HG02885 (cell line): ENCODE data around the gene FAM76A.
A peak's percentile ranks its signal among the peaks of the same experiment; 100 is the strongest.

Experiments used
- ATAC-seq: cut with Tn5 transposase; IDR thresholded peaks from one replicate; pipeline ENCODE4 v1.9.1; 2021; ENCODE audit warnings: mild to moderate bottlenecking; ENCODE audit not compliant: unreplicated experiment, poor library complexity

FAM76A gene

DNA sequence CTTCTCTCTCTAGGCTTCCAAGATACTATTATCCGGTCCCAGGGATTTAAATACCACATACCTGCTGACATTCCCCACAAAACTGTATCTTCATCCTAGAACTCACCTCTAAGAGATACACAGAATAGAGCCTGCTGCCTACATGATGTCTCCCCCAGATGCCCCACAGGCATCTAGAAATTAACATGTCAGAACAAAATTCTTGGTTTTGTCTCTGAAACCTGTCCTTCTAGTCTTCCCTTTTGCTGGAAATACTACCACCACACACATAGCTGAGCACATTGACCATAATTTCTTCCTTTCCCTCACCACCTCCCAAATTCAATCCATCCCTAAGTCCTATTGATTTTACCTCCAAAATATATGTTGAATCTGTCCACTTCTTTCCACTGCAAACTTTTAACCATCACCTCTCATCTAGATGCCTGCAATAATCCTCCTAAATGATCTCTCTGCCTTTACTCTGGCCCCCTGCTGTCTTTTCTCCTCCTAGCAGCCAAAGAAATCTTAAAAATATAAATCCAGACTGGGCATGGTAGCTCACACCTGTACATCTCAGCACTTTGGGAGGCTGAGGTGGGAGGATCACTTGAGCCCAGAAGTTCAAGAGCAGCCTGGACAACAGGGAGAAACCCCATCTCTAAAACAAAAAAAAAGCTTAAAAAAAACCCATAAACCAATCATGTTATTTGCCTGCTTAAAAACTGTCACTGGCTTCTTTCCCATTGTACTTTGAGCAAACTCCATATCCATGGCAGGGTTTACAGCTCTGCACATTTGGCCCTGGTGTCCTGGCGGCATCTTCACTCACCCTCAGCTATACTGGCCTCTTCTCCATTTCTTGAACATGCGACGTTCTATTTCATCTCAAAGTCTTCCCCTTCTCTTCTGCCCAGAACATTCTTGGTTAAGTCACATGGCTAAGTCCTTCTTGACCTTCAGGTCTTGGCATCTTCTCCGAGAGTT is 6.2 kb upstream of the FAM76A start:
- ATAC-seq, result no peak

DNA sequence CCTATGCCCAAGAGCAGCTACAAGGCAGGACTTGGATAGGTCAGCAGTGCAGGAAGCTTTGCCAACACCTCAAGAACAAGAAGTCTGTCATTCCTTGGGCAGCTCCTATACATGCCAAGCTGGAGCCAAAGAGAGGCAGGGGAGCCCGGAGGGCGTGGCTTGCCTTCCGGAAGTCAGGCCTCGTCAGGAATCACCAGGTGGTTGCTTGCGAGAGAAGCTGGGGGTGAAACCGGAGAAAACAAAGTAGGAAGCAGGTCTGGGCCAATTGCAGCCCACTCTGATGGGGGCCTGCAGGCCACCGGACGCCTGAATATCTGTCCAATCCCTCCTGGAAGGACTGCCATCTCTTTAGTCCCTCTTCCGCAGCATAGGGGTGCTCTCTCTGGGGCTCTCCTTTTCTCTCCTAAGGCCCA is 794 bp upstream of the FAM76A start:
- no peak for ATAC-seq

DNA sequence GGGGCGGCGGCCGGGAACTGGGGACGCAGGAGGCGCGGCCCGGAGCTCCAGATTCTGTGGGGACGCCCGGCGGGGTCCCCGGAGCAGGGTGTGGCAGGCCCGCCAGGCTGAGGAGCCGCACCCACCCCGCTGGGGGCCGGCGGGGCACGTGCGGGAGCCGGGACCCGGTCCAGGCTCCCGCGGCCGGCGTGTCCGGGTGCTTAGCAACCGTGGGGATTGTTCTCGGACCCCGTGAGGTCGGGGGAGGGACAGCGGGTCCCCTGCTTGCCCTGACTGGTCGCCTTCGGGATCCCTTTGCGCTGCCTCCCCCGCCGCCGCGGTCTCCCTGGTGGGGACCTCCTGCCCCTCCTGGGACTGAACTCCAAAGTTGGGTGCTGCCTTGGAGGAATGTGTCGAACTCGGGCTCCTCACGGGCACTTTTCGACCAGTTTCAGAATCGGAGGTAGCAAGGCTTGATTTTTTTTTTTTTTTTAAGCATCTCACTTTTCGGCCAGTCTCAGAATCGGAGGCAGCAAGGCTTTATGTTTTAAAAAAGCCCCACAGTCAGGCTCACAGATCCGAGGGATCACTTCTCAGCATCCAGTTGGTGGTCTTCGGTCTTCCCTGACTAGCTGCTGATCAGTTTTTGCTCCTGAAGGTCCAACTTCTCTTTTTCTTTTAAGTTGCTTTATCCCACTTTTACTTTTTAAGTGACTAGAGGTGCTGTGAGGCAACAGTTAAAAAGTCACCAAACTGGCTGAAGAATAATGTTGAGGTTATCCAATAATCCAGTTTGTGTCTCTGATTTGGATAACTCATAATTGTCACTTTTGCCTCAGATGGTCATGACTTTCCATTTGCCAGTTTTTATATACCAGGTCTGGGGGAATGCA is 648 bp downstream of the FAM76A start:
- peak; percentile 32 for ATAC-seq

DNA sequence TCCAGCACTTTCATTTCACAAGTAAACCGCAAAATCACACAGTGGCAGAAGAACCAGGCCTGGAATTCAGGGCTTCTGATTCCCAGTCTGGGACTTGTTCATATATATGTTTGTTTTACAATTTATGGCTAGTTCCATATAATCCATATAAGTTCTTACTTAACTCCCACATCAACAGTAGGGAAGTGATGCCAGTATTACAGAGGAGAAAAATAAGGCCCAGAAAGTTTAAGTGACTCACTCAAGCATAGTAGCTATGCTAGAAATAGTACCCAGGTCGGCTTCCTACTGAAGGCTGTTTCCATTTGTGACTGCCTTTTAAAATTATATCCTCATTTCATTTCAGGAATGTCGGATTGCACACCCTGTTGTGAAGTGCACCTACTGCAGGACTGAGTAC is 1.4 kb downstream of the FAM76A start:
- no peak for ATAC-seq

DNA sequence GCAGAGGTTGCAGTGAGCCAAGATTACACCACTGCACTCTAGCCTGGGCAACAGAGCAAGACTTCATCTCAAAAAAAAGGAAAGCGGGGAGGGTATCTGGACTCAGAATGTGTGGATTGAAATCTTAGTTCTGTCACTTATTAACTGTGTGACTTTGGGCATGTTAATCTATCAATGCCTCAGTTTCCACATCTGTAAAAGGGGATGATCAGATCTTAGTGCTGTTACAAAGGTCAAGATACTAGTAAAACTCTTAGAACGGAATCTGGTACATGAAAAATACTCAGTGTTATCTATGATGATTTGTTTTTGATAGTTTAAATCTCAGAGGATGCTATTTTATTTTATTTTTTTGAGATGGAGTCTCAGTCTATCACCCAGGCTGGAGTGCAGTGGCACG is 10.5 kb downstream of the FAM76A start:
- no peak for ATAC-seq

DNA sequence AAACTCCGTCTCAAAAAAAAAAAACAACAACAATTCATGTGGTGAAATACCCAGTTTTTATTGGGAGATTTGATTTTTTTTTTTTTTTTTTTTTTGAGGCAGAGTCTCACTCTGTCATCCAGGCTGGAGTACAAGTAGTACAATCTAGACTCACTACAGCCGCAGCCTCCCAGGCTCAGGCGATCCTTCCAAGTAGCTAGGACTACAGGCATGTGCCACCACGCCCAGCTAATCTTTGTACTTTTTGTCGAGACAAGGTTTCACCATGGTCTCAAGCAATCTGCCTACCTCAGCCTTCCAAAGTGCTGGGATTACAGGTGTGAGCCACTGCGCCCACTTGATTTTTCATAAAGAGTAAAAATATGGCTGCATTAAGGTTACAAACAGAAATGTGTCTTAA is 15.4 kb downstream of the FAM76A start:
- ATAC-seq, result no peak

DNA sequence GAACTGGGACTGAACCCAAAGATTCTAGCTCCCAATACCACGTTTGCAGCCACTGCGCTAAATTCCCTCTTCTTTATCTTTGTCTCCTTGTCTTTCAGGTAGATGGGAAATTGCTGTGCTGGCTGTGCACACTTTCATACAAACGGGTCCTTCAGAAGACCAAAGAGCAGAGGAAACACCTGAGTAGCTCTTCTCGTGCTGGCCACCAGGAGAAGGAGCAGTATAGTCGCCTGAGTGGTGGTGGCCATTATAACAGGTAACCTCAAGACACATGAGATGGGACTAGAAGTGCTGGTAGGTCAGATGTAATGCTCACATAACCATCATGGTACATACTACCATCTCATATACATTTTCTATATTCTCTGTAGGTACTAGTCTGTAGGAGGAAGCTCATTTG is 18.8 kb downstream of the FAM76A start:
- no peak for ATAC-seq

DNA sequence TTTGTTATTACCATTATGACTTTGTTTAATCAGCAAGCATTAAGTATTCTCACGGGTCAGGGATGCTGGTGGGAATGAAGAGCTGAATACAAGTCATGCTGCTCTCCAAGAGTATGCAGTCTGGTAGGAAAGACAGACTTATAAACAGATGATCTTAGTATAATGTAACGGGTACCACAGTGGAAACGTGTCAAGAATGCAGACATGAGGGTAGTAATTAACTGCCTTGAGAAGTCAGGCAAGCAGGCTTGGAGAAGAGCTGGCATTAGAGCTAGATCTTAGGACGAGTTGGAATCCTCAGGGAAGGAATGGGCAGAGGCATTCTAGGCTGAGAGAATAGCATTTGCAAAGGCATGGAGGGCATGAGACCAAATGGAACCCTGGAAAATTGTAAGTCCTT is 19.7 kb downstream of the FAM76A start:
- no peak for ATAC-seq

DNA sequence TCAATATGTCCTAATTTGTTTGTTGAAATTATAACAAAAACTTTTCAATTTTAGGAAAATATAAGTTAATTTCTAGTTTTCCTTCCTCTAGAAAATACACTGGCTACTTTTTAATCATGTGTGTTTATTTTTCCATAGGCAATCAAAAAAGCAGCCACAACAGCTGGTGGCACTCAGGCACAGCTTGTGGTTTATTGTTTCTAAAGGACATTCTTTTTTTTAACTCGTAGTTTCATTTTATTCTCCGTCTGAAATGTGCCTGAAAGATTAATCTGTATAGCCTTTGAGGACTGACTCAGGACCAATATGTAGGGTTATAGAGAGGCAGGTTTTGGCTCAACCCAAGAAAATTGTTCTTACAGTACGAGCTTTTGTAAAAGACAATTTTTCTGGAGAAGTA is 26.6 kb downstream of the FAM76A start:
- ATAC-seq, result no peak

DNA sequence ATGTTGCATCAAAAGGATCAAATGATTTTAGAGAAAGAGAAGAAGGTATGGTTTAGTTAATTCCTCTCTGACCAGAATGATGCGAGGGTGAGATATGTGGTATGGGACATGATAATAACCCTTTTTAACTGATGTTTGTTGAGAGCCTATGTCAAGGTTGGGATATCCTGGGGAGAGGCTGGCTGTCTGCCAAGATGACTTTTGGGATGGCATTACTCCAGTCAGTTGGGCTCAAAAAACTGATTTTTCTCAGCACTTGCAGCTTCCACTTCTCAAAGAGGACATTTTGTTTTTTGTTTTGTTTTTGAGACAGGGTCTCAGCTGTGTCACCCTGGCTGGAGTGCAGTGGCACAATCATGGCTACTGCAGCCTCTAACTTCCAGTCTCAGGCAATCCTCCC is 29.5 kb downstream of the FAM76A start:
- ATAC-seq, result no peak

DNA sequence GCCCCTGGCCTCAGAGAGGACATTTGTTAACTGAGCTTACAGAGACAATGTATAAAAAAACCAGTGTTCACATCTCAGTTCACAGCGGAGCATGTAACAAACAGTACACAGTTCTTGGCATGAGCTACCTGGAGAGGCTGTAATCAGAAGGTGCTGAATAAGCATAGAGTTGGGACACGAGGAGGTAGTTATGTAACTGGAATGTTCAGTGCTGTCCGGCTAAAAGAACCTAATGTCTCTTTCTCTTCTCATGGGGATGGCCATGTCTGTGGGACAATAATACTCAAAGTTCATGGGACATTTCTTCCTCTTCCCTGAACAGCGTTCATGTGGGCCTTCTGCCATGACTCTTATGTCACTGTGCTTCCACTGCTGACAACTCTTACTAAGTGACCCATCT is 30.1 kb downstream of the FAM76A start:
- ATAC-seq, result no peak

DNA sequence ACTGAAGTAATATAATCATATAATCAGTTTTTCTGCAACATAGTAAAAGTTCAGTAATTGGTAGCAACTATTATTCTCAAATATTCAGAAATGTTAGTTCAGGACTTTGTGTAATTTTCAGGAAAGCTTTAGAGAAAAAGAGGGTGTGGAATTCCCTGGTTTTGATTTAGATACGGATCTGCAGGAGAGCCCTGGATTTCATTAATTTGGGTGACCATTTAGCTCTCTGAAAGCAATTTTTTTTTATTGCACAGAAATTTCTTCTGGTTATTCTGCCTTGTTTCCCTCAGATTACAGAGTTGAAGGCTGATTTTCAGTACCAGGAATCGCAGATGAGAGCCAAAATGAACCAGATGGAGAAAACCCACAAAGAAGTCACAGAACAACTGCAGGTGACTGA is 33.5 kb downstream of the FAM76A start:
- no peak for ATAC-seq

DNA sequence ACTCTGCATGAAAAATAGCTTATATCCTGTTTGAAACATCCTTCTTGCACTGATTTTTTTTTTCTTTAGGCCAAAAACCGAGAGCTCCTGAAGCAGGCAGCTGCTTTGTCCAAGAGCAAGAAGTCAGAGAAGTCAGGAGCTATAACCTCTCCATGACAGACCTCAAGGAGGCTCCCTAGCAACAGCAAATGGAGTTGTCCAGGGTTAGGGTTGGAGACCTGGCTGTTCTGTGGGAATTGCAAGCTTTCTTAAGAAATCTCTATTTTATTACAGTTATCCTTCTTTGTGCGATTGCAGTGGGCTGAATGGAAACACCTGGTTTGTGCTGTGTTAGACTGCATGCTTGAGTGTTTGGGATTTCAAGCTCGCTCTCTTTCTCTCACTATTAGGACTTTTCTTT is 34.7 kb downstream of the FAM76A start:
- ATAC-seq, result no peak

DNA sequence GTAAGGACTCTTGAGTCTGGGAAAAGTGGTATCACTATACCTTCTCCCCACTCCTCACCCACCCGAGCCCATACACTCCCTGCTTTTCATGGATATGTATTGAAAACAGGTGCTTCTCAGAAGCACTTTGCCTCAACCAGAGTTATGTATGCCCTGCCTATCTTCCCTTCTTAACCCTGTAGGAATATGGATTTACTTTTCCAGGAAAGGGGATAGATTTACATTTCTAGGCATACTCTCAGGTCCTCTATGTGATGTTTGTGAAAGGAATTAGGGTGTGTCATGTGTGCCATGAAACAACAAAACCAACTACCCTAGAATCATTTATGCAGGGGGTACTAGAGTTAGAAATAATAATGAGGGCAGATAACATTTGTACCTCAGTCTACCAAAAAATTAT is 36.3 kb downstream of the FAM76A start:
- no peak for ATAC-seq

DNA sequence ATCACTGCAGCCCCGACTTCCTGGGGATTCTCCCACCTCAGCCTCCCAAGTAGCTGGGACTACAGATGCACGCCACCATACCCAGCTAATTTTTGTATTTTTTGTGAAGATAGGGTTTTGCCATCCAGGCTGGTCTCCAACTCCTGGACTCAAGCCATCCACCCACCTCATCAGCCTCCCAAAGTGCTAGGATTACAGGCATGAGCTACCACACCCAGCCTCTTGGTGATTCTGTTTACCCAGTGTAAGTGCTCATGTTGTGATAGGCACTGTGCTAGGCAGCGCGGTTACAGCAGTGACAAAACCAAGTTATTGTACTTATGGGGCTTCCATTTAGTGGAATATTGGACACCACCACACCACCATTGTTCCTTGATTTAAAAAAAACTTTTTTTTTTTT is 37.6 kb downstream of the FAM76A start:
- no peak for ATAC-seq

DNA sequence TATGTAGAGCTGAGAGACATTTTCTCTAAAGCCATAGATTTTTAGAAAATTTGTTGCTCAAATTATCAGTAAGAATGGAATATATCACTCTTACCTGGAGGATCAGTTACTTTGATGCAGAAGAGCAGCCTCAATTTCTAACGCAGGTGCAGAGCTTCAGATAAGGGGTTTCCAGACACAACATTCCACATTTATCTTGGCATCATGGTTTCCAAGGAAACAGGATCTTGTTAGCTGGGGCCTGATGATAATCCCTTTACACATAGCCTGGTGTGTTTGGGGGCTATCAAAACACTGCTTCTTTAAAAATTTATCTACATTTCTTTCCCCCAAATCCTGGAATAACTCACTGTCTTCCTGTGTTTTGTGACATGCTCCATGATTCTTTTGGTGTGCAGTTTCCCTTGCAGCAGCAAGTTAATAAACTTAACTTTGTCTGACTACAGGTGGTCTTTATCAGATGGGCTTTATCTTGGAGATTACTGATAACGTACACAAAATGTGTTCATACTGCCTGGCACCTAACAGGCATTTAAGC is 44.6 kb downstream of the FAM76A start:
- no peak for ATAC-seq

DNA sequence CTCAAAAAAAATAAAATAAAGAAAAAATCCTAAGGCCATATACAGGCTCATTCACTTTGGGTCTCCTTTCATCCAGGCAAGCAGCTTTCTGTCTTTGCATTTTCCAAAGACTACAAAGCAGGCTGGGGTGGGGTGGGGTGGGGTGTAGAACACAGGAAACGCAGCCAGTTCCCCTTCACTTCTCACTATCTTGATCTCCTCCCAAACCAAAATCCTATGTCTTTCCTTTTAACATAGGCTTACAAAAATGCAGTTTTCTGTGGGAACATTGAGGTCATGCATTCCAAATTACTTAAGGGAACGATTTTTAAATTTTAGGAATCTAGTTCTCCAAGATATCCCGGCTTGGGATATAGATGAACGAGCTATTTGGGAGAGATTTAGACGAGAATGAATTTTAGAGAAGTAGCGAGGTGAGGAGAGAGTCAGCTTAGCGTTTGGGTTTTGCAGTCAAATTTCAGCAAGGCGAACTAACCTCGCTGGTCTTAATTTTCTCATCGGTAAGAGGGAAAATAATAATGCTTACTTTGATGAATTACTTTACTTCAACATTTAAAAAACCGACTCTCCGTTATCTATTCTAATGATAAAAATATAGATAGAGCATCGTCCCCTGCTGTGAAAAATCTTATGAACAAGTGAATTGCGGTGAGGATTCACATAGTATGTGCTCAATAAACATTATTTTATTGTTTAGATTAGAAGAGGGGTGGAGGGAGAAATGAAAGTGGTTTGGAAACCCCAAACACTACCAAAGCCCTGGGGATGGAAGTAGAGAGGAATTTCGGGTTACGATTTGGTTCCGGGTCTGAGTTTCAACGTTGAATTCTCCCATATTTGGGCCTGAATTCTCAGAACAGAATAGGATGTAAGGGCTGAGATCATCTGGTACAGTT is 46.5 kb downstream of the FAM76A start:
- no peak for ATAC-seq

DNA sequence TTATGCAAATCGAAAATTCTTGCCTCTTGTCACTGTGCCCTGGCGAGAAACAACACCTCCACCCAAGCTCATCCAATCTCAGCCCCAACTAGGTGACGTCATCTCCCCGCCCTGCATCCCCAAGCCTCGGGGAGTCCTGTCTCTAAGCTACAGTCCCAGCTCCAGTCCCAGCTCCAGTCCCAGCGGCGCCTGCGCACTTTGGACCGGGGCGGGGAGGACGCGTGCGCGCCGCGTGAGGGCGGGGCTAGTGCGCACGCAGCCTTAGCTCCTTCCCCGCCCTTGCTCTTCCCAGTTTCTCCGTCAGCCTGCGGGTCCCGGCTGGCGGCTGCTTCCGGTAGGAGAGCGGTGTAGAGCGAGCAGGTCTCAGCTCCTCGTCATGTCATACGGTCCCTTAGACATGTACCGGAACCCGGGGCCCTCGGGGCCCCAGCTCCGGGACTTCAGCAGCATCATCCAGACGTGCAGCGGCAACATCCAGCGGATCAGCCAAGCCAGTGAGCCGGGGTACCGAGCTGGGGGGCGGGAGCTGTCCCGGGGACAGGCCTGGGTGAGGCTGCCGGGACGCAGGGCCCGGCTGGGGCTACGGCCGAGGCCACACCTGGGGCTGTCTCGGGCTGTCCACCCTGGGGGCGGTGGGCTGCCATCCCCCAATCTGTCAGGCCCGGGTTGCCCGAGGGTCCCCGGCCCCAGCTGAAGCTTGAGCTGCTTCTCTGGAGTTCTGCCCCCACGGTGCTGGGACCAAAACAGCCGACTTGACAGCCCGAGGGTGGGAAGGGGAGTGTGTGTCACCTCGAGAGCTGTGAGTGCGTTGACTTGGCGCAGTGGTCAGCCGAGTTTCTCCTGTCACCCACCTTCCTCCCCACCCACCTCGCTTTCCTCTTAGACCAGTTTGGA is 47.4 kb downstream of the FAM76A start, which contains the start of gene STX12:
TSS of gene STX12 (plus strand) at position 288 of the 894 bp plus-strand sequence. CDS start at position 377, 89 bp downstream.
- ATAC-seq, result peak; percentile 92
